Heart right ventricle (tissue), 16 donors: ENCODE data around the gene LRMDA. TPM values are rescaled to one million over a fixed set of nuclear protein-coding genes. Genes with fewer than 3 reads are reported as not detected.

Source experiments
- ATAC-seq, 8 donors: fragments of 200-7000 bp; cut with Tn5 transposase; one replicate each; pipeline ENCODE4 v1.9.1; 2020; ENCODE audit warnings: mild to moderate bottlenecking in 8 of 8, moderate library complexity in 8 of 8, moderate number of reproducible peaks in 1 of 8
- DNase-seq, 2 donors: peaks; one replicate each; pipeline ENCODE4 v3.0.0-alpha.2; 2020
- H3K27ac ChIP-seq, 10 donors: fragments of 200-600 bp; sonication (generic) in 2 of 10; one replicate each; pipeline versions ENCODE4 v1.5.0 to v1.8.0; 2020 to 2022; ENCODE audit warnings: mild to moderate bottlenecking in 3 of 10
- H3K27me3 ChIP-seq, 7 donors: fragments of 200-600 bp; one replicate each; pipeline ENCODE4 v1.8.0; 2021 to 2022; ENCODE audit warnings: mild to moderate bottlenecking in 2 of 7
- H3K36me3 ChIP-seq, 9 donors: fragments of 200-600 bp; sonication (generic) in 1 of 9; one replicate each; pipeline versions ENCODE4 v1.5.0 to v1.8.0; 2020 to 2022; ENCODE audit warnings: mild to moderate bottlenecking in 2 of 9
- H3K4me1 ChIP-seq, 9 donors: fragments of 200-600 bp; sonication (generic) in 1 of 9; one replicate each; pipeline versions ENCODE4 v1.5.0 to v1.8.0; 2020 to 2022; ENCODE audit warnings: mild to moderate bottlenecking in 4 of 9
- H3K4me3 ChIP-seq, 10 donors: fragments of 200-600 bp; sonication (generic) in 2 of 10; one replicate each; pipeline versions ENCODE4 v1.5.0 to v1.8.0; 2020 to 2022; ENCODE audit warnings: mild to moderate bottlenecking in 7 of 10, moderate library complexity in 2 of 10
- H3K9me3 ChIP-seq, 11 donors: fragments of 200-600 bp in 10 of 11; sonication (generic) in 2 of 11; one replicate each; pipeline versions ENCODE4 v1.5.0 to v1.8.0; 2013 to 2022; ENCODE audit warnings: mild to moderate bottlenecking in 2 of 11, control low read depth in 1 of 11, moderate library complexity in 1 of 11
- CTCF ChIP-seq, 9 donors: fragments of 200-600 bp; sonication (generic) in 2 of 9; IDR thresholded peaks; one replicate each; pipeline versions ENCODE4 v1.5.0 to v1.8.0; 2021 to 2022; ENCODE audit warnings: antibody characterized with exemption in 9 of 9, mild to moderate bottlenecking in 5 of 9, moderate library complexity in 1 of 9
- whole genome bisulfite sequencing, 2 donors: extraction: QIAGEN DNeasy Blood & Tissue Kit; methylation state at CpG; one replicate each; pipeline ENCODE4 v1.1.7; 2013; ENCODE audit warnings: inconsistent platforms in 1 of 2; 5-methylcytosine and 5-hydroxymethylcytosine counted together
- intact Hi-C, 10 donors: fragments of 100-400 bp; cut with DNase I; formaldehyde crosslinking; loops; one replicate each; pipeline versions ENCODE4 v1.11.1 to v1.14.2; 2022
- polyA plus RNA-seq, 2 donors: library from polyadenylated mRNA; stranded (reverse); fragments of 200-250 nt; gene quantifications; one replicate each; pipeline ENCODE4 v1.2.3, GENCODE V29; 2013
- total RNA-seq, 10 donors: library from RNA; stranded (reverse); fragmentation: NEBNext Ultra II Directional in 3 of 10; extraction: Animal tissue kit (Norgen Biotek cat#: 25700) in 3 of 10; gene quantifications; one replicate each; pipeline versions ENCODE4 v1.2.1 to v1.2.4, GENCODE V29; 2021 to 2023
- donor health status: Arrhythmogenic right ventricular cardiomyopathy.
- donor health status: ischemic (EF 13 %, LVEDD 7.1; RV severe dilation, severe dysfunction).
- donor health status: healthy with polysubstance abuse.
- donor health status: DM: no; HTN: yes; CAD: no.
- donor health status: DM: no; HTN: no; CAD: no.
- donor health status: ischemic (EF 25% LVEDD 6.9; RV normal size, moderate dysfunction).
- donor health status: ischemic (EF 25% LVEDD 5.7; RV mildly dilated, moderate dysfunction).
- donor health status: healthy.
- donor health status: DM: yes; HTN: yes; CAD: no.
- donor health status: Ischemic cardiomyopathy.
- donor health status: ischemic (EF 35%, LVEDD 5.7; RV mildly dilated, moderate dysfunction).
- donor health status: nonischemic (EF 11% LVEDD 7.7; RV severe dilation, severe dysfunction).
- donor health status: DM: yes; HTN: yes; CAD: no.
- donor health status: PGD.
- donor health status: ischemic (EF 29% LVEDD 5.4; RV normal size, mild dysfunction).
- donor health status: nonischemic (EF 23%, LVEDD 6.1; RV moderate dilation, normal function).

Gene LRMDA
- total and polyA plus RNA-seq, 12 donors = 4.0 to 59.8 (median 12.7) TPM

- H3K27me3 ChIP-seq = no peaks in the 10 kb centered on the region
Measured at GRCh38 chr10:75751232-75751631, 319.8 kb downstream of the LRMDA start.

GRCh38 chr10:75753621-75754020 lies 322.2 kb downstream of the LRMDA start:
- TF ChIP-seq CTCF (IDR thresholded peaks at IDR 0.05) = no peak
- WGBS, 2 donors = 91 to 92% methylated on average over 3 of the region's 3 CpGs
- no peak overlapping the region for H3K4me3 ChIP-seq
- intact Hi-C loops = no loop called here
- no peaks in the 10 kb centered on the region for H3K36me3 ChIP-seq
- H3K27ac ChIP-seq = no peak overlapping the region
- DNase-seq = no peak
- H3K27me3 ChIP-seq = peaks cover 0 to 3% (median 0%) of the 10 kb centered on the region in 7 donors
- H3K4me1 ChIP-seq = no peaks in the 10 kb centered on the region
- ATAC-seq = no peak
- no peaks in the 10 kb centered on the region for H3K9me3 ChIP-seq

More at GRCh38 chr10:75751232-75751631, 319.8 kb downstream of the LRMDA start:
- ATAC-seq (no peak), DNase-seq (no peak)
- Histone ChIP-seq H3K4me3 (no peak overlapping the region), H3K27ac (no peak overlapping the region), H3K4me1 (no peaks in the 10 kb centered on the region), H3K36me3 (no peaks in the 10 kb centered on the region), H3K9me3 (no peaks in the 10 kb centered on the region)
- 92 to 93% methylated on average over 2 to 6 of the region's 6 CpGs for WGBS, 2 donors
- TF ChIP-seq CTCF (IDR thresholded peaks at IDR 0.05) = no peak
- intact Hi-C loops = no loop called here

- no peak for DNase-seq
- Histone ChIP-seq H3K27ac (no peak overlapping the region), H3K27me3 (peaks cover 0 to 3% (median 0%) of the 10 kb centered on the region in 7 donors), H3K36me3 (no peaks in the 10 kb centered on the region), H3K4me1 (no peaks in the 10 kb centered on the region), H3K4me3 (no peak overlapping the region), H3K9me3 (no peaks in the 10 kb centered on the region)
- intact Hi-C loops = no loop called here
- ATAC-seq = no peak
- TF ChIP-seq CTCF (IDR thresholded peaks at IDR 0.05) = no peak
- WGBS, 2 donors = 78 to 81% methylated on average over 6 of the region's 6 CpGs
Measured at GRCh38 chr10:75754096-75754831, 322.8 kb downstream of the LRMDA start.

GRCh38 chr10:75755528-75755927 lies 324.1 kb downstream of the LRMDA start:
- WGBS, 2 donors = 97 to 98% methylated on average over 6 of the region's 6 CpGs
- no peak overlapping the region for H3K4me3 ChIP-seq

More at GRCh38 chr10:75755528-75755927, 324.1 kb downstream of the LRMDA start:
- no peaks in the 10 kb centered on the region for H3K9me3 ChIP-seq
- ATAC-seq = no peak
- no peak for DNase-seq
- intact Hi-C loops = no loop called here
- peaks cover 0 to 3% (median 0%) of the 10 kb centered on the region in 7 donors for H3K27me3 ChIP-seq
- no peaks in the 10 kb centered on the region for H3K36me3 ChIP-seq
- H3K27ac ChIP-seq = no peak overlapping the region
- no peak for TF ChIP-seq CTCF (IDR thresholded peaks at IDR 0.05)
- H3K4me1 ChIP-seq = no peaks in the 10 kb centered on the region
